ENCODE measurements around the gene DLG5.

The DLG5 gene

DNA sequence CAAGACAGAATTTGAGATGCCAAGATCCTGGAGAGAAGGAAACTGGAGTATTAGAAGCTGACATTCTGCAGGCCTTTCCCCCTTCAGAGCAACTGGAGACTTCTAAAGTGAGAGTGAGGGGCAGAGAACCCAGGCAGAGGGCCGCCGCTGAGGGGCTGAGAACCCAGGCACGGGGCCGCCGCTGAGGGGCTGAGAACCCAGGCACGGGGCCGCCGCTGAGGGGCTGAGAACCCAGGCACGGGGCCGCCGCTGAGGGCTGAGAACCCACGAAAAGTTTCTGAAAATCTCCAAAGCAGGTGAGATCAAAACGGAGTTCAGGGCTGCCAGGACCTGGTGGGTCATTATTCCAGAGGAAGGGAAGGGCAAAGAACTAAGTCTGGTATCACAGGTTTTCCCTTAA lies 126.2 kb downstream of the DLG5 start:
- H3K9me3 ChIP-seq (ENCODE audit: control insufficient read depth, low read length), result no peaks in the 10 kb centered on the region
- no peak overlapping the region for H3K27ac ChIP-seq (ENCODE audit: insufficient read depth, low read depth, low read length, poor library complexity, severe bottlenecking)
- peaks cover 8% of the 10 kb centered on the region for H3K36me3 ChIP-seq (ENCODE audit: control insufficient read depth, insufficient read depth, low read length)
- peaks cover 3% of the 10 kb centered on the region for H3K4me1 ChIP-seq (ENCODE audit: control insufficient read depth, insufficient read depth, low read length)
- no peak overlapping the region for H3K4me3 ChIP-seq (ENCODE audit: insufficient read depth, low read depth, low read length)
- no peaks in the 10 kb centered on the region for H3K27me3 ChIP-seq (ENCODE audit: control insufficient read depth, insufficient read depth, low read length, poor library complexity, severe bottlenecking)
- WGBS, 2 experiments, result 91% methylated on average over 13 of the region's 13 CpGs

DNA sequence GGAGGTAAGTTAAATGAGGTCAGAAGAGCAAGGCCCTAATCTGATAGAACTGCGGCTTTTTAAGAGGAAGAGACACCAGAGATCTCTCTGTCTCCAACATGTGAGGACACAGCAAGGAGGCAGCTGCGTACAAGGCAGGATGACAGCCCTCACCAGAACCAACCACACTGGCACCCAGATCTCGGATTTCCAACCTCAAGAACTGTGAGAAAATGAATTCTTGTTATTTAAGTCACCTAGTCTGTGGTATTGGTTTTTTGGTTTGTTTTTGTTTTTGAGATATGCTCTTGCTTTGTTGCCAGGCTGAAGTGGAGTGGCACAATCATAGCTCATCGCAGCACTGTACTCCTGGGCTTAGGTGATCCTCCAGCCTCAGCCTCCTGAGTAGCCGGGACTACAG lies 127.2 kb downstream of the DLG5 start:
- no peak overlapping the region for H3K4me3 ChIP-seq (ENCODE audit: insufficient read depth, low read depth, low read length)
- peaks cover 11% of the 10 kb centered on the region for H3K36me3 ChIP-seq (ENCODE audit: control insufficient read depth, insufficient read depth, low read length)

DNA sequence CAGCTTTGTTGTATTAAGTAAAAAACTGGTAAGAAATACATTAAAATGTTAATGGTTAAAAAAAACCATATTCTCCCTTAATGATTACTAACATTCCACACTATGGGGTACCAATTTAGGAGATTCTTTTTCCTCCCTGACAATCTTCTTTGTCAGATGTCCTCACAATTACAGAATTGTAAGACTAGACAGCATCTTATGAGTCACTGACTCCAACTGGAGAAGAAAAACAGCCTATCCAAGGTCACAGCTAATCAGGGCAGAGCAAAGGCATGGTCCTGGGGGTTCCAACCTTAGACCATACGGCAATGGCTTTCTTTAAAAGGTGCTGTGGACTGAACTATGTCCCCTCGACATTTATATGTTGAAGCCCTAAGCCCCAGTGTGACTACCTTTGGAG lies 127.6 kb downstream of the DLG5 start:
- Histone ChIP-seq H3K36me3 (ENCODE audit: control insufficient read depth, insufficient read depth, low read length) (peaks cover 11% of the 10 kb centered on the region), H3K4me3 (ENCODE audit: insufficient read depth, low read depth, low read length) (no peak overlapping the region), H3K27me3 (ENCODE audit: control insufficient read depth, insufficient read depth, low read length, poor library complexity, severe bottlenecking) (no peaks in the 10 kb centered on the region), H3K27ac (ENCODE audit: insufficient read depth, low read depth, low read length, poor library complexity, severe bottlenecking) (no peak overlapping the region), H3K4me1 (ENCODE audit: control insufficient read depth, insufficient read depth, low read length) (peaks cover 3% of the 10 kb centered on the region), H3K9me3 (ENCODE audit: control insufficient read depth, low read length) (no peaks in the 10 kb centered on the region)
- WGBS, 2 experiments, result 94 to 95% methylated on average over 2 of the region's 2 CpGs

More for the DNA sequence above, 127.2 kb downstream of the DLG5 start:
- H3K4me1 ChIP-seq (ENCODE audit: control insufficient read depth, insufficient read depth, low read length), result peaks cover 3% of the 10 kb centered on the region
- no peak overlapping the region for H3K27ac ChIP-seq (ENCODE audit: insufficient read depth, low read depth, low read length, poor library complexity, severe bottlenecking)
- 93 to 98% methylated on average over 5 of the region's 5 CpGs for WGBS, 2 experiments
- no peaks in the 10 kb centered on the region for H3K9me3 ChIP-seq (ENCODE audit: control insufficient read depth, low read length)
- H3K27me3 ChIP-seq (ENCODE audit: control insufficient read depth, insufficient read depth, low read length, poor library complexity, severe bottlenecking), result no peaks in the 10 kb centered on the region

DNA sequence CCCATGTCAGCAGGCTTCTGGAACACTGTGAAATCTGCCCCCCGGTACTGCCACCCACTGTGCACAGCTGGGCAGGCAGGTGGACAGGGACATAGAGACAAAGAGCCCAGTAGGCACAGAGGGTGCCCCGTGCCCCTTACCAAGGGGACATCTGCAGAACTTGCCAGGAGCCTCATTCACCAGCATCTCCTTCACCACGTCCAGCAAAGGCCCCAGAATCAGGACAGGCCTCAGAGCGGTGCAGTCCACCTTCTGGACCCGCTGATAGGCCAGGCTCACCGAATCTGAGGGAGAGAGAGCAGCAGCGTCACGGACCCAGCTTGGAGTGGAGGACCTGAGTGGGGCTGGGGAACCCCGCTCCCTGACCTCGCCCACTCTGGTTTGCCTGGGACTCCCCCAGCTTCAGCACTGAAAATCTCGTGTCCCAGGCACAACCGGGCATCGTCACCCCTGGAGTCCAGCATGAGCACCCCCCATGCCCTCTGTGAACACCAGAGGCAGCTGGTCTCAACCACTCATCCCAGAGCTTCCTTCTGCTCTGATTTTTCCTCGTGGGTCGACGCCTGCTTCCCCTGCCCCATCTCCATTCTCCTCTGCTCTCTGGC lies 130.1 kb downstream of the DLG5 start:
- H3K9me3 ChIP-seq (ENCODE audit: control insufficient read depth, low read length), result no peaks in the 10 kb centered on the region
- H3K27ac ChIP-seq (ENCODE audit: insufficient read depth, low read depth, low read length, poor library complexity, severe bottlenecking), result no peak overlapping the region
- no peak overlapping the region for H3K4me3 ChIP-seq (ENCODE audit: insufficient read depth, low read depth, low read length)
- peaks cover 3% of the 10 kb centered on the region for H3K4me1 ChIP-seq (ENCODE audit: control insufficient read depth, insufficient read depth, low read length)
- H3K27me3 ChIP-seq (ENCODE audit: control insufficient read depth, insufficient read depth, low read length, poor library complexity, severe bottlenecking), result no peaks in the 10 kb centered on the region
- peaks cover 19% of the 10 kb centered on the region for H3K36me3 ChIP-seq (ENCODE audit: control insufficient read depth, insufficient read depth, low read length)
- WGBS, 2 experiments, result 90% methylated on average over 16 of the region's 16 CpGs

DNA sequence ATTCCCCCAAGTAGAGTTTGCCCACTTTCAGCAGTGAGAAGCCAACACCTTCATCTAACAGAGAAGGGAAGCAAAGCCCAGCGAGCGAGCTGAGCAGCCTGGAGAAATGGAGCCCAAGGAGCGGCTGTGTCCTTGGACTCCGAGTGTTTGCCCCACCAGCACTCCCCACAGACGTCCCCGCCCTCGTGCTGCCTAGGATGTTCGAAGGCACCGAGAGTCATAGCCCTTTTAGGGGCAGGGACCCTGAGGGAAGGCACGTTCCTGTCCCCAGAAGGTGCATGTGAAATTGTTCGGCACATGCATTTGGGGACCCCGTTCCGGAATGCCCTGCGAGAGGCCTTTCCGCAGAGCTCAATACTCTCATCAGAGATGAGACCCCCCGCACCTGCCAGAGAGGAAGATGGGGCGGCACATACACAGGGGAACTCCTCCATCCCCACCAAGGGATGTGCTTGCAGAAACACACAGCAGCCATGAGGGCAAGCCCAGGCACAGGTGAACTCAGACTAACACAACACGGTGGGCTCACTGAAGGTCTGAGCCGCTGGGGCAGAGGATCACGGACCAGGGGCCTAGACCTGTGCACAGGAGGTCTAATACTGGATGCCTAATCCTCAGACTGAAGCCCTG lies 131.0 kb downstream of the DLG5 start:
- Histone ChIP-seq H3K27ac (ENCODE audit: insufficient read depth, low read depth, low read length, poor library complexity, severe bottlenecking) (no peak overlapping the region), H3K27me3 (ENCODE audit: control insufficient read depth, insufficient read depth, low read length, poor library complexity, severe bottlenecking) (no peaks in the 10 kb centered on the region), H3K4me3 (ENCODE audit: insufficient read depth, low read depth, low read length) (no peak overlapping the region), H3K4me1 (ENCODE audit: control insufficient read depth, insufficient read depth, low read length) (peaks cover under 1% of the 10 kb centered on the region), H3K36me3 (ENCODE audit: control insufficient read depth, insufficient read depth, low read length) (peaks cover 19% of the 10 kb centered on the region), H3K9me3 (ENCODE audit: control insufficient read depth, low read length) (no peaks in the 10 kb centered on the region)
- WGBS, 2 experiments, result 93% methylated on average over 20 of the region's 20 CpGs

DNA sequence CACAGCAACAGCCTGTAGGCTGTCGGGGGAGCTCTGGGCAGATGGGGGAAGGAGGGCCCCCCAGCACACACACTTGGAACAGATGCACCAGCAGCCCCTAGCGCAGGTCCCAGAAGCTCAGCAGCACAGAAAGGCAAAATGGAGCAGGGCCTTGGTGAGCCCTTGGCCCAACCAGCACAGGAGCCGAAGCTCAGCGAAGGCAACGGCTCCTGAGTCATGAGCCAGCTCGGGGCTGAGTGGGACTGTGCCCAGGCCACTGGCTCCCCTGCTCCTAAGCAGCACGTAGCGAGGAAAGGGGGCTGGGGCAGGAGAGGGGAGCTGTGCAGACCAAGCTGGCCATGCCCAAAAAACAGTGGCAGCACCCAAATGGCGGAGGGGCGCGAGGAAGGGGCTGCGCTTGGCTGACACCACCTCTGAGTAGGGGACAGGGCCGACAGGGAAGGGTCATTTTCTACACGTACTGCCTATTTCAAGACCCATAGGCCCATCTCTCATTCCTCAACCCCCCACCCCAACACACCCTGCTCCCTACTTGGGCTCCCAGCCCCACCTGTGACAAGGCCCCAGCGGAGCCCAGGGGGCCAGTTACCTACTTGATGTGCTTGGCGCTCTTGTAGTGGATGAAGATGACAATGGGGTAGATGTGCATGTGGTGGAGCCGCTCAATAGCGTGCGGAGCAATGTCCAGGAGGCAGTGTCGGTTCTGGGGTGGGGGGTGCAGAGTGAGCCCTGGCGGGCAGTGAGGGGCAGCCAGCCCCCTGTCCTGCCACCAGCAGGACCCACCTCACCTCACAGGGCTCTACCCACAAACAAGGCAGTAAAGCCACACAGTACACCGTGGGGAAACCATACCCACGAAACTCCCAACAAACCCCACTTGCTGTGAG lies 132.1 kb downstream of the DLG5 start:
- H3K4me1 ChIP-seq (ENCODE audit: control insufficient read depth, insufficient read depth, low read length), result no peaks in the 10 kb centered on the region
- H3K4me3 ChIP-seq (ENCODE audit: insufficient read depth, low read depth, low read length), result no peak overlapping the region
- no peak overlapping the region for H3K27ac ChIP-seq (ENCODE audit: insufficient read depth, low read depth, low read length, poor library complexity, severe bottlenecking)
- WGBS, 2 experiments, result 96% methylated on average over 23 of the region's 23 CpGs
- no peaks in the 10 kb centered on the region for H3K27me3 ChIP-seq (ENCODE audit: control insufficient read depth, insufficient read depth, low read length, poor library complexity, severe bottlenecking)
- no peaks in the 10 kb centered on the region for H3K9me3 ChIP-seq (ENCODE audit: control insufficient read depth, low read length)
- H3K36me3 ChIP-seq (ENCODE audit: control insufficient read depth, insufficient read depth, low read length), result peaks cover 19% of the 10 kb centered on the region

DNA sequence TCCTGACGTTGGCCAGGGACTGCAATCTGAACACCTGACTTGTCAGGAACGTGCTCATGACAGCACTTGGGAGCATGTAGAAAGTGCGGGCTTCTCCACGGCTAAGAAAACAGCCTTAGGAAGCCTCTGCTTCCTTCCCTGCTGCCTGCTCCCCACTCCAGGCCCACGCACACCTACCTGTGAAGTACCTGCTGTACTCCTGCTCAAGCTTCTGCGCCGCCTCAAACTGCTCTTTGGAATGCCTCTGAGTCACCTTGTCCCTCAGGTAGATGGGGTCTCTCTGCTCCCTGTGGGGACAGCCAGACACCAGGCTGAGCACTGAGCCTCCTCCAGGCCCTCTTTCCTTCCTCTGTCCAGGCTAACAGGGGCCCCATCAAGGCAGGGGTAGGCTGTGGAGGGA lies 132.7 kb downstream of the DLG5 start:
- H3K36me3 ChIP-seq (ENCODE audit: control insufficient read depth, insufficient read depth, low read length), result peaks cover 19% of the 10 kb centered on the region
- no peak overlapping the region for H3K4me3 ChIP-seq (ENCODE audit: insufficient read depth, low read depth, low read length)
- H3K9me3 ChIP-seq (ENCODE audit: control insufficient read depth, low read length), result no peaks in the 10 kb centered on the region
- H3K27ac ChIP-seq (ENCODE audit: insufficient read depth, low read depth, low read length, poor library complexity, severe bottlenecking), result no peak overlapping the region
- WGBS, 2 experiments, result 87 to 88% methylated on average over 7 of the region's 7 CpGs
- H3K27me3 ChIP-seq (ENCODE audit: control insufficient read depth, insufficient read depth, low read length, poor library complexity, severe bottlenecking), result no peaks in the 10 kb centered on the region
- no peaks in the 10 kb centered on the region for H3K4me1 ChIP-seq (ENCODE audit: control insufficient read depth, insufficient read depth, low read length)

DNA sequence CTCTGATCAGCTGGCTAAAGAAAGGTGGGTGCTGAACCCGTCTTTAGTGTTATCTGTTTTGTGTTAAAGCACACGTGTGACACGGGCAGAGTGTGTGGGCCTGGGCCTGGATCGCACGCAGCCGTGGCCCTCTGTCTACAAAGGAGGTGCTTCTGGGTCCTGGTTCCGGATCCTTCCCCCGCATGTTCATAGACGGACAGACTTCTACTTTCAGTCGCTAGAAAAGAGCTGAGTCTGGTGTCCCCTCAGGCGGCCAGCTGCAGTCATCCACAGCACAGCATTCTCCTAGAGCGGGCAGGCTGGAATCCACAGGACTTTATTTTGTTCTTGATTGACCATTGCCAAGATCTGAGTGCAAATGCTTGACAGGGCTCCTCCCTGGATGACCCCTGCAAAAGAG lies 134.4 kb downstream of the DLG5 start:
- 88% methylated on average over 12 of the region's 12 CpGs for WGBS, 2 experiments
- peaks cover 19% of the 10 kb centered on the region for H3K36me3 ChIP-seq (ENCODE audit: control insufficient read depth, insufficient read depth, low read length)

DNA sequence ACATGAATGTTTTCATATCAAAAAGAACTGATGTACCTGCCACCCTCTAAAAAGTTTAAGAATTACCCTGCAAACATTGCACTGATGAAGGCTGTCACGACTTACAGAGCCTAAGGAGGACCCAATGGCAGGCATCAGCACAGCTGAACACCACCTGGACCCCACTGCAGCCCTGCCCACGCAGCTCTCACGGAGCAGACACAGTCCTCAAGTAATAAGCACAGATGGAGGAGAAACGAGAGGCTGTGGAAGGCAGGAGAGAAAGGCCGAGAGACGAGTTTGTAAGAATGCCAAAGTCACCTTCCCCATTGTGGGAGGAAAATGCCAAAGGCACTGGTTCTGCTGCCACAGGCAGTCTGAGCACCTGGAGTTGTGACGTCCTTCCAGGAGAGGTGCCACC lies 135.0 kb downstream of the DLG5 start:
- 86 to 91% methylated on average over 7 of the region's 7 CpGs for WGBS, 2 experiments
- Histone ChIP-seq H3K4me1 (ENCODE audit: control insufficient read depth, insufficient read depth, low read length) (no peaks in the 10 kb centered on the region), H3K36me3 (ENCODE audit: control insufficient read depth, insufficient read depth, low read length) (peaks cover 19% of the 10 kb centered on the region), H3K27me3 (ENCODE audit: control insufficient read depth, insufficient read depth, low read length, poor library complexity, severe bottlenecking) (no peaks in the 10 kb centered on the region), H3K27ac (ENCODE audit: insufficient read depth, low read depth, low read length, poor library complexity, severe bottlenecking) (no peak overlapping the region), H3K4me3 (ENCODE audit: insufficient read depth, low read depth, low read length) (no peak overlapping the region), H3K9me3 (ENCODE audit: control insufficient read depth, low read length) (no peaks in the 10 kb centered on the region)

More for the DNA sequence above, 134.4 kb downstream of the DLG5 start:
- no peaks in the 10 kb centered on the region for H3K4me1 ChIP-seq (ENCODE audit: control insufficient read depth, insufficient read depth, low read length)
- H3K27me3 ChIP-seq (ENCODE audit: control insufficient read depth, insufficient read depth, low read length, poor library complexity, severe bottlenecking), result no peaks in the 10 kb centered on the region
- no peak overlapping the region for H3K4me3 ChIP-seq (ENCODE audit: insufficient read depth, low read depth, low read length)
- H3K27ac ChIP-seq (ENCODE audit: insufficient read depth, low read depth, low read length, poor library complexity, severe bottlenecking), result no peak overlapping the region
- H3K9me3 ChIP-seq (ENCODE audit: control insufficient read depth, low read length), result no peaks in the 10 kb centered on the region

DNA sequence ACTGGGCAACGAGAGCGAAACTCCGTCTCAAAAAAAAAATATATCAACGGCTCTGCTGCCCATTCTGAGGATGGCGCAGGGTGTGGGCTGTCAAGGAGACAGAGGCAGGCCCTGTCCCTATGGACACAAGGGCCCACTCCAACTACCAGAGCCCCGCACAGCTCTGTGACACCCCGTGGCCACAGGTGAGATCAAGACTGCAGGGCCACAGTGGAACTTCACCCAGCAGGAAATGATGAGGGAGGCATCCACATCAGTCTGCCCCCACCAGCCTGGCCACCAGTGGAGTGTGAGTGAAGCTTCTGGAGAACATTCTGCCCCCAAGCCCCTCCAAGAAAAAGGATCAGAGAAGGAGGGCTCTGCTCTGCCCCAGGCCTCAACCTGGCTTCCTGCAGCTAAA lies 136.7 kb downstream of the DLG5 start:
- H3K9me3 ChIP-seq (ENCODE audit: control insufficient read depth, low read length), result no peaks in the 10 kb centered on the region
- 94 to 98% methylated on average over 7 of the region's 7 CpGs for WGBS, 2 experiments

More for the DNA sequence above, 136.7 kb downstream of the DLG5 start:
- H3K4me3 ChIP-seq (ENCODE audit: insufficient read depth, low read depth, low read length), result no peak overlapping the region
- peaks cover 8% of the 10 kb centered on the region for H3K36me3 ChIP-seq (ENCODE audit: control insufficient read depth, insufficient read depth, low read length)
- no peak overlapping the region for H3K27ac ChIP-seq (ENCODE audit: insufficient read depth, low read depth, low read length, poor library complexity, severe bottlenecking)
- H3K27me3 ChIP-seq (ENCODE audit: control insufficient read depth, insufficient read depth, low read length, poor library complexity, severe bottlenecking), result no peaks in the 10 kb centered on the region
- H3K4me1 ChIP-seq (ENCODE audit: control insufficient read depth, insufficient read depth, low read length), result no peaks in the 10 kb centered on the region
